H1 (cell line): Measurements from ENCODE around the gene HOXC13. TPM values are rescaled to one million over a fixed set of nuclear protein-coding genes. Genes with fewer than 3 reads are reported as not detected.

ENCODE experiments used
- CTCF ChIA-PET: fragments of 300-600 bp; sonication (Branson Sonifier 250); formaldehyde crosslinking; loops from one replicate; lab custom pipeline; 2021; ENCODE audit not compliant: partially characterized antibody; lab: Charles Lee
- POLR2A ChIA-PET: fragments of 300-600 bp; sonication (Branson Sonifier 250); formaldehyde crosslinking; loops from one replicate; lab custom pipeline; 2021; ENCODE audit warnings: inconsistent platforms; ENCODE audit not compliant: partially characterized antibody; lab: Charles Lee
- DNase-seq, 2 experiments: peaks; one replicate each; pipeline versions ENCODE4 v3.0.0 to v3.0.0-alpha.2; 2010 to 2022; ENCODE audit warnings: low spot score in 2 of 2, low read depth in 1 of 2, mixed read lengths in 1 of 2
- FAIRE-seq: peaks from 2 replicates; lab custom pipeline; 2011; peaks lifted over from hg19 to GRCh38; lab: Jason Lieb, UNC
- H2AFZ ChIP-seq: 2 replicates; pipeline ENCODE4 v1.8.1; 2012; ENCODE audit warnings: low read length, inconsistent platforms
- H2AK5ac ChIP-seq: 2 replicates; pipeline ENCODE4 v1.6.1; 2013; ENCODE audit warnings: low read depth, low read length
- H2BK120ac ChIP-seq: replicated peaks from 2 replicates; pipeline ENCODE3; 2013; ENCODE audit warnings: low read depth, low read length, inconsistent platforms
- H2BK12ac ChIP-seq: 2 replicates; pipeline ENCODE4 v1.6.1; 2013; ENCODE audit warnings: low read depth, low read length
- H2BK15ac ChIP-seq: 2 replicates; pipeline ENCODE4 v1.6.1; 2013; ENCODE audit warnings: low read length
- H2BK20ac ChIP-seq: 2 replicates; pipeline ENCODE4 v1.6.1; 2013; ENCODE audit warnings: low read length
- H2BK5ac ChIP-seq: 2 replicates; pipeline ENCODE4 v1.6.1; 2013; ENCODE audit warnings: low read depth, low read length
- H3K14ac ChIP-seq: 2 replicates; pipeline ENCODE4 v1.6.1; 2013; ENCODE audit warnings: inconsistent platforms; ENCODE audit not compliant: insufficient read length
- H3K18ac ChIP-seq: 2 replicates; pipeline ENCODE4 v1.6.1; 2013; ENCODE audit warnings: low read length; ENCODE audit errors: extremely low read depth
- H3K23ac ChIP-seq: 2 replicates; pipeline ENCODE4 v1.6.1; 2013; ENCODE audit warnings: inconsistent platforms; ENCODE audit not compliant: insufficient read length
- H3K23me2 ChIP-seq: 2 replicates; pipeline ENCODE4 v1.6.1; 2013; ENCODE audit warnings: low read depth, low read length
- H3K27ac ChIP-seq: 2 replicates; pipeline ENCODE4 v1.6.1; 2011; ENCODE audit warnings: low read depth, low read length, inconsistent platforms
- H3K27me3 ChIP-seq, 4 experiments: replicated peaks in 1 of 4; 1 replicate in 1 of 4; 2 replicates in 3 of 4; pipeline versions ENCODE4 v1.6.1 to v1.8.1; 2011 to 2013; ENCODE audit warnings: low read length in 3 of 4, mild to moderate bottlenecking in 3 of 4, inconsistent platforms in 2 of 4, mixed read lengths in 2 of 4, moderate library complexity in 1 of 4; ENCODE audit not compliant: control insufficient read depth in 3 of 4, insufficient read depth in 3 of 4; ENCODE audit errors: extremely low read depth in 1 of 4
- H3K36me3 ChIP-seq, 4 experiments: 2 replicates each; pipeline versions ENCODE4 v1.6.1 to v1.8.1; 2011 to 2013; ENCODE audit warnings: mild to moderate bottlenecking in 4 of 4, low read length in 3 of 4, moderate library complexity in 2 of 4, control low read depth in 1 of 4, inconsistent platforms in 1 of 4; ENCODE audit not compliant: insufficient read depth in 4 of 4, control insufficient read depth in 2 of 4
- H3K4ac ChIP-seq: replicated peaks from 2 replicates; pipeline ENCODE3; 2013; ENCODE audit warnings: low read length, low read depth, mixed read lengths, inconsistent platforms; ENCODE audit not compliant: insufficient read length
- H3K4me1 ChIP-seq, 4 experiments: replicated peaks in 1 of 4; 1 replicate in 1 of 4; 2 replicates in 3 of 4; pipeline versions ENCODE4 v1.6.1 to v1.8.1; 2011 to 2013; ENCODE audit warnings: low read length in 3 of 4, inconsistent platforms in 2 of 4, mixed read lengths in 1 of 4; ENCODE audit not compliant: insufficient read depth in 4 of 4, control insufficient read depth in 3 of 4
- H3K4me2 ChIP-seq, 2 experiments: 2 replicates each; pipeline versions ENCODE4 v1.6.1 to v1.8.1; 2011 to 2013; ENCODE audit warnings: low read depth in 2 of 2, low read length in 2 of 2, control low read depth in 1 of 2, inconsistent platforms in 1 of 2, mild to moderate bottlenecking in 1 of 2; ENCODE audit not compliant: insufficient read depth in 1 of 2
- H3K4me3 ChIP-seq, 4 experiments: fragments of 200-600, 300-600 bp in 1 of 4; sonication (generic), shearing (Covaris generic), sonication (Bioruptor Twin) in 1 of 4; 2 replicates each; pipeline versions ENCODE4 v1.5.1 to v1.8.1; 2011 to 2016; ENCODE audit warnings: low read length in 4 of 4, low read depth in 3 of 4, control low read depth in 2 of 4, inconsistent platforms in 2 of 4, mild to moderate bottlenecking in 2 of 4, mixed read lengths in 1 of 4, moderate library complexity in 1 of 4; ENCODE audit not compliant: insufficient read depth in 2 of 4; ENCODE audit errors: extremely low read depth in 1 of 4
- H3K56ac ChIP-seq: replicated peaks from 2 replicates; pipeline ENCODE3; 2013; ENCODE audit warnings: low read depth, mild to moderate bottlenecking, mixed read lengths, low read length, inconsistent platforms; ENCODE audit not compliant: insufficient read length
- H3K79me1 ChIP-seq: 2 replicates; pipeline ENCODE4 v1.6.1; 2013; ENCODE audit warnings: low read depth, low read length, control low read depth
- H3K79me2 ChIP-seq, 2 experiments: 2 replicates each; pipeline versions ENCODE4 v1.6.1 to v1.8.1; 2012 to 2013; ENCODE audit warnings: low read length in 2 of 2, mild to moderate bottlenecking in 2 of 2, inconsistent platforms in 1 of 2; ENCODE audit not compliant: insufficient read depth in 2 of 2, control insufficient read depth in 1 of 2
- H3K9ac ChIP-seq, 4 experiments: replicated peaks in 1 of 4; 1 replicate in 1 of 4; 2 replicates in 3 of 4; pipeline versions ENCODE4 v1.6.1 to v1.8.1; 2011 to 2013; ENCODE audit warnings: low read depth in 3 of 4, low read length in 3 of 4, control low read depth in 2 of 4, mild to moderate bottlenecking in 2 of 4, moderate library complexity in 2 of 4, inconsistent platforms in 1 of 4; ENCODE audit errors: extremely low read depth in 1 of 4
- H3K9me3 ChIP-seq, 2 experiments: 2 replicates each; pipeline versions ENCODE4 v1.6.1 to v1.8.1; 2012 to 2013; ENCODE audit warnings: mild to moderate bottlenecking in 2 of 2, moderate library complexity in 2 of 2, control low read depth in 1 of 2, inconsistent platforms in 1 of 2, low read depth in 1 of 2, low read length in 1 of 2, mixed read lengths in 1 of 2; ENCODE audit not compliant: insufficient read depth in 2 of 2
- H4K20me1 ChIP-seq, 2 experiments: replicated peaks in 1 of 2; 2 replicates each; pipeline versions ENCODE3 to v1.8.1; 2011 to 2013; ENCODE audit warnings: inconsistent platforms in 2 of 2, low read length in 2 of 2, mild to moderate bottlenecking in 1 of 2; ENCODE audit not compliant: insufficient read depth in 2 of 2, control insufficient read depth in 1 of 2
- H4K5ac ChIP-seq: 2 replicates; pipeline ENCODE4 v1.6.1; 2013; ENCODE audit warnings: low read length, low read depth, mixed read lengths, inconsistent platforms; ENCODE audit not compliant: insufficient read length
- H4K8ac ChIP-seq: 2 replicates; pipeline ENCODE4 v1.8.0; 2013; ENCODE audit warnings: mild to moderate bottlenecking, moderate library complexity, low read length, inconsistent platforms; ENCODE audit not compliant: insufficient read depth; ENCODE audit errors: extremely low read depth
- H4K91ac ChIP-seq: replicated peaks from 2 replicates; pipeline ENCODE3; 2013; ENCODE audit warnings: low read length, mixed read lengths, inconsistent platforms; ENCODE audit not compliant: insufficient read length
- BRCA1 ChIP-seq: IDR thresholded peaks from 2 replicates; pipeline ENCODE4 v1.6.1; 2012; ENCODE audit warnings: low read depth, low read length, improper control_type of control experiment
- CBX5 ChIP-seq: fragments of 300-800, 300-1000 bp; sonication (generic); IDR thresholded peaks from 2 replicates; pipeline ENCODE4 v1.7.1; 2016; ENCODE audit warnings: antibody characterized with exemption, low read length, low read depth
- EZH2 ChIP-seq: fragments of 200-600 bp; sonication (generic); IDR thresholded peaks from 2 replicates; pipeline ENCODE4 v1.7.1; 2012; ENCODE audit warnings: low read depth, mild to moderate bottlenecking, moderate library complexity, low read length, inconsistent platforms; ENCODE audit not compliant: severe bottlenecking
- POLR2AphosphoS5 ChIP-seq: IDR thresholded peaks from 2 replicates; pipeline ENCODE4 v1.6.1; 2011; ENCODE audit warnings: low read depth, low read length
- POU5F1 ChIP-seq: IDR thresholded peaks from 2 replicates; pipeline ENCODE4 v1.6.1; 2011; ENCODE audit warnings: low read depth, mild to moderate bottlenecking, low read length, moderate library complexity
- RNF2 ChIP-seq: fragments of 200-900, 300-1000 bp; sonication (generic); IDR thresholded peaks from 2 replicates; pipeline ENCODE4 v1.7.1; 2016; ENCODE audit warnings: borderline replicate concordance, low read depth, mild to moderate bottlenecking, antibody characterized with exemption, low read length; ENCODE audit not compliant: poor library complexity, severe bottlenecking; ENCODE audit errors: missing control alignments
- SRF ChIP-seq: IDR thresholded peaks from 2 replicates; pipeline ENCODE4 v1.6.1; 2011; ENCODE audit warnings: mild to moderate bottlenecking, low read depth, low read length, moderate library complexity
- SUZ12 ChIP-seq: fragments of 200-600 bp; sonication (generic); IDR thresholded peaks from 2 replicates; pipeline ENCODE4 v1.6.1; 2012; ENCODE audit warnings: mild to moderate bottlenecking, inconsistent platforms, low read length, moderate library complexity, mixed read lengths
- TCF12 ChIP-seq: IDR thresholded peaks from 2 replicates; pipeline ENCODE4 v1.6.1; 2011; ENCODE audit warnings: low read depth, mild to moderate bottlenecking, low read length
- WGBS, 2 experiments: shearing (Covaris generic) in 1 of 2; methylation state at CpG; one replicate each; pipeline versions ENCODE4 v1.1.6 to v1.1.7; 2013 to 2015; ENCODE audit warnings: low lambda C conversion rate in 2 of 2, mixed read lengths in 2 of 2, inconsistent platforms in 1 of 2, low coverage in 1 of 2, missing lambda C conversion rate in 1 of 2; ENCODE audit not compliant: insufficient replicate concordance in 2 of 2, insufficient coverage in 1 of 2, insufficient read length in 1 of 2; ENCODE audit errors: extremely low coverage in 1 of 2, missing lambda C conversion rate in 1 of 2; 5-methylcytosine and 5-hydroxymethylcytosine counted together
- polyA plus RNA-seq, 7 experiments: library from polyadenylated mRNA; depleted of rRNA in 3 of 7; stranded (reverse) in 5 of 7; unstranded in 2 of 7; fragments of >200 nt in 5 of 7; fragments of 200-250 nt in 2 of 7; gene quantifications; 1 replicate in 5 of 7; 2 replicates in 1 of 7; 4 replicates in 1 of 7; pipeline versions ENCODE4 v1.2.1 to v1.2.3, GENCODE V29; 2011 to 2013; ENCODE audit warnings: missing spikeins in 2 of 7, mixed read lengths in 2 of 7
- total RNA-seq: library from RNA; stranded (reverse); fragmentation: NEBNext Ultra II Directional; extraction: Animal tissue kit (Norgen Biotek cat#: 25700); gene quantifications from 2 replicates; pipeline ENCODE4 v1.2.1, GENCODE V29; 2021

The HOXC13 gene
- total and polyA plus RNA-seq, 2 of the 8 experiments (the other 6 are each of a cell fraction or from before 2014, with no cell fraction given): 0.02 TPM; not detected in 1

GRCh38 chr12:53977596-53978445 is 39.2 kb downstream of the HOXC13 start:
- Histone ChIP-seq H3K18ac (no peak overlapping the region), H3K36me3 (peaks cover 0 to 3% (median 0%) of the 10 kb centered on the region in 4 experiments; a peak in 1 of 8 replicates), H3K79me2 (no peaks in the 10 kb centered on the region), H3K4me1 (peaks cover 0 to 10% (median 4%) of the 10 kb centered on the region in 4 experiments; a peak in 6 of 7 replicates), H3K9ac (no peak overlapping the region), H3K27ac (no peak overlapping the region), H4K20me1 (peaks cover 15 to 20% of the 10 kb centered on the region in 2 experiments), H4K5ac (no peak overlapping the region), H4K8ac (no peak overlapping the region), H2BK12ac (no peak overlapping the region), H3K56ac (no peak overlapping the region), H2BK5ac (no peak overlapping the region), H2AFZ (no peak overlapping the region), H3K27me3 (peaks cover 96 to 100% (median 99%) of the 10 kb centered on the region in 4 experiments), H2BK120ac (no peak overlapping the region), H2AK5ac (no peak overlapping the region), H2BK20ac (no peak overlapping the region), H3K4me3 (no peak overlapping the region), H3K4ac (no peak overlapping the region), H3K4me2 (no peak overlapping the region), H3K23ac (no peak overlapping the region), H2BK15ac (no peak overlapping the region), H4K91ac (no peak overlapping the region), H3K79me1 (no peaks in the 10 kb centered on the region), H3K23me2 (peaks cover 1% of the 10 kb centered on the region; the same call in 1 of the 2 replicates), H3K14ac (no peak overlapping the region), H3K9me3 (0 out of 4 replicates have a peak, but pooled peaks cover 0 to 2% of the 10 kb centered on the region in 2 experiments)
- no peak for DNase-seq
- CTCF ChIA-PET: interaction anchor here (0.7 to 1.5 kb wide), 3 partner anchors 14 to 55 kb away, joined by 3 to 4 read pairs (median 3); partner anchors contain the start of gene HOXC5
- TF ChIP-seq TCF12 (no peak), RNF2 (no peak), SRF (no peak), EZH2 (peak; percentile 25), POLR2AphosphoS5 (no peak), POU5F1 (no peak), CBX5 (no peak), SUZ12 (peak; percentile 38; the same call in 1 of the 2 replicates), BRCA1 (no peak)
- WGBS, 2 experiments: 12% methylated on average over 11 of the region's 11 CpGs; no CpG with 5 or more reads in 1 of the 2 experiments
- POLR2A ChIA-PET: interaction anchor here (1.4 kb wide), 1 partner anchor 11 kb away, joined by 3 read pairs; no protein-coding TSS in a partner anchor
- FAIRE-seq: no peak
